Astrocyte of the spinal cord (primary cell): Measurements from ENCODE around the gene ATAD2B.

Source experiments
- DNase-seq: peaks from one replicate; pipeline ENCODE4 v3.0.0; 2011; ENCODE audit warnings: low read depth, low spot score
- H3K4me3 ChIP-seq: 2 replicates; pipeline ENCODE4 v1.5.1; 2011; ENCODE audit warnings: low read depth, mild to moderate bottlenecking, low read length, moderate library complexity
- in situ Hi-C: cut with HindIII; loops from 2 replicates; pipeline ENCODE4 v1.10.0; 2017; ENCODE audit warnings: low sequenced_read_pairs
- TF ChIP-seq, protein P1 (sequence below): IDR thresholded peaks from 2 replicates; pipeline ENCODE4 v1.5.1; 2012; ENCODE audit warnings: low read depth, mild to moderate bottlenecking, low read length, inconsistent platforms

The ATAD2B gene

GRCh38 chr2:23757686-23758433 lies 169.1 kb downstream of the ATAD2B start:
- peak; percentile 84 for DNase-seq
- no peak overlapping the region for H3K4me3 ChIP-seq
- in situ Hi-C loops = no loop called here
- TF ChIP-seq, protein P1, sequence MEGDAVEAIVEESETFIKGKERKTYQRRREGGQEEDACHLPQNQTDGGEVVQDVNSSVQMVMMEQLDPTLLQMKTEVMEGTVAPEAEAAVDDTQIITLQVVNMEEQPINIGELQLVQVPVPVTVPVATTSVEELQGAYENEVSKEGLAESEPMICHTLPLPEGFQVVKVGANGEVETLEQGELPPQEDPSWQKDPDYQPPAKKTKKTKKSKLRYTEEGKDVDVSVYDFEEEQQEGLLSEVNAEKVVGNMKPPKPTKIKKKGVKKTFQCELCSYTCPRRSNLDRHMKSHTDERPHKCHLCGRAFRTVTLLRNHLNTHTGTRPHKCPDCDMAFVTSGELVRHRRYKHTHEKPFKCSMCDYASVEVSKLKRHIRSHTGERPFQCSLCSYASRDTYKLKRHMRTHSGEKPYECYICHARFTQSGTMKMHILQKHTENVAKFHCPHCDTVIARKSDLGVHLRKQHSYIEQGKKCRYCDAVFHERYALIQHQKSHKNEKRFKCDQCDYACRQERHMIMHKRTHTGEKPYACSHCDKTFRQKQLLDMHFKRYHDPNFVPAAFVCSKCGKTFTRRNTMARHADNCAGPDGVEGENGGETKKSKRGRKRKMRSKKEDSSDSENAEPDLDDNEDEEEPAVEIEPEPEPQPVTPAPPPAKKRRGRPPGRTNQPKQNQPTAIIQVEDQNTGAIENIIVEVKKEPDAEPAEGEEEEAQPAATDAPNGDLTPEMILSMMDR = no peak

DNA sequence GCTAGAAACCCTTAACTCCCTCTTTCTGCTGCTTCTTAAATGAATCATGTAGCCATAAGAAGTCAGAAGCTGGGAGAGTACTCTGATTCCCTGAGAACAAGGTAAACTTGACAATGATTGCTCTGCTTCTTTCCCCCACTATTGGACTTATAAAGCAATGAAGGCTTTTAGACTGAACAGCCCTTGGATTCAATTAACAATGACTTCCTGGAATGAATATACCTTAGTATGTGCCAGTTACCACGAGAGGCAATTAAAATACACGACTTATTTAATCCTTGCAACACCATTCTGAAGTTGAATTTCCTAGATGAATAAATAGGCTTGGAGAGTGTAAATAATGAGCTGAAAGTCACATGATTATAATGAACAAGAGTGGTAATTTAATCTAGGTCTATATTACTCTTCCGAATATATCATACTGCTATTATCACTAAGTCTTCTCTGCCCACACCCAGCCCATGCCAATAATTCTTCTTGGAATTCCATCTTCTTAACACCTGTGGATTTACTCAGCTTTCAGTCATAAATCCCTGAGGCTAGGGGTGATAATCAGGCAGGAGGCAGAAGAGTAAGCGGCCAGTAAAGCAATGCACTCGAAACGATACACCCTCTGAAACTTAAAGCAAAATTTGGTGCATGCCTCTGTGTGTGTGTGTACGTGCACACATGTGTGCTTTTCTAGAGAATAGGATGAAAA lies 170.2 kb downstream of the ATAD2B start:
- in situ Hi-C loops = no loop called here
- no peak for DNase-seq

GRCh38 chr2:23754970-23755369 lies 172.0 kb downstream of the ATAD2B start:
- TF ChIP-seq, protein P1 = no peak

More for the DNA sequence above, 170.2 kb downstream of the ATAD2B start:
- TF ChIP-seq, protein P1 = no peak
- H3K4me3 ChIP-seq = no peak overlapping the region

GRCh38 chr2:23753291-23754010 lies 173.5 kb downstream of the ATAD2B start:
- H3K4me3 ChIP-seq = no peak overlapping the region
- in situ Hi-C loops = no loop called here
- TF ChIP-seq, protein P1 = no peak
- DNase-seq = no peak

More at GRCh38 chr2:23754970-23755369, 172.0 kb downstream of the ATAD2B start:
- no peak overlapping the region for H3K4me3 ChIP-seq
- in situ Hi-C loops = no loop called here
- no peak for DNase-seq

GRCh38 chr2:23751747-23752265 lies 175.1 kb downstream of the ATAD2B start:
- DNase-seq = no peak
- TF ChIP-seq, protein P1 = no peak
- in situ Hi-C loops = no loop called here
- H3K4me3 ChIP-seq = no peak overlapping the region

DNA sequence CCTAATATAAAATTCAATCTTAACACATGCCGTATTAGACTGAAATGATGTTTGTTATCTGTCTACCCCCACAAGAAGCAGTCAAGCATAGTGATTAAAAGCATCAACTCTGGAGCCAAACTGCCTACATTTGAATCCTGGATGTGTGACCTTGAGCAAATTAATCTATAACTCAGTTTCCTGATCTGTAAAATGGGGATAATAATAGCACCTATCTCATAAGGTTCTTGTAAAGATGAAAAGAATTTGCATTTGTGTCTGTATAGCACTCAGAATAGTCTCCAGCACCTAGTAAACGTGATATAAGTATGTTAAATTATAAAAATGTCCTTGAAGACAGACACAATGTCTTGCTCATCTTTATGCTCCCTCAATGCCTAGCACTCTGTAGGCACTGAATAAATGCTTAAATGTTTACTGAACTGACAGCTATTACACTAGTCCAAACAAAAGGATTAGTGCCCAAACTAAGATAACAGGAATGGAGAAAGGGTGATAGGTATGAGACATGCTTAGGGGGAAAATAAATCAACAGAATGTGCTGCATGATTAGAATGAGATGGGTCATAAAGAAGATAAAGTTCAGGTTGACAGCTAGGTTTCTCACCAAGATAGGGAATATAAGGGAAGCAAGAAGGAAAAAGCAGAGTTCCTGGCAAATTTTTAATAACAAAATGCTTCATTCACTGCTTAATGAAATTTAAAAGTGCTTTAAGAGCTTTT lies 180.6 kb downstream of the ATAD2B start:
- H3K4me3 ChIP-seq = no peak overlapping the region
- in situ Hi-C loops = no loop called here
- DNase-seq = no peak
- TF ChIP-seq, protein P1 = no peak
